Stomach (tissue), 9 donors: ENCODE measurements around the gene IDI1. TPM values are rescaled to one million over a fixed set of nuclear protein-coding genes. Genes with fewer than 3 reads are reported as not detected.
A peak's percentile ranks its signal among the peaks of the same experiment; 100 is the strongest.

ENCODE experiments used
- DNase-seq, 2 donors: peaks; one replicate each; pipeline versions ENCODE4 v3.0.0 to v3.0.0-alpha.2; 2013 to 2019
- H3K27ac ChIP-seq, 5 donors: fragments of 200-600 bp in 4 of 5; sonication (generic) in 4 of 5; one replicate each; pipeline ENCODE4 v1.5.1; 2013 to 2019; ENCODE audit warnings: mild to moderate bottlenecking in 1 of 5, moderate library complexity in 1 of 5
- H3K27me3 ChIP-seq, 3 donors: fragments of 200-600 bp; sonication (generic); one replicate each; pipeline ENCODE4 v1.5.1; 2017 to 2019; ENCODE audit warnings: mixed run types in 1 of 3
- H3K36me3 ChIP-seq, 4 donors: fragments of 200-600 bp; sonication (generic); 1 replicate in 3 of 4; 2 replicates in 1 of 4; pipeline ENCODE4 v1.5.1; 2016 to 2019
- H3K4me1 ChIP-seq, 4 donors: fragments of 200-600 bp; sonication (generic); one replicate each; pipeline ENCODE4 v1.5.1; 2016 to 2019
- H3K4me3 ChIP-seq, 4 donors: fragments of 200-600 bp; sonication (generic) in 3 of 4; one replicate each; pipeline ENCODE4 v1.5.1; 2016 to 2019; ENCODE audit warnings: mild to moderate bottlenecking in 1 of 4
- H3K9me3 ChIP-seq, 4 donors: fragments of 200-600 bp; sonication (generic); one replicate each; pipeline ENCODE4 v1.5.1; 2016 to 2019
- CTCF ChIP-seq, 7 experiments: fragments of 450-650 bp in 4 of 7; fragments of 200-600 bp in 3 of 7; sonication (generic) in 3 of 7; IDR thresholded peaks; one replicate each; pipeline ENCODE4 v1.5.1; 2016 to 2019; ENCODE audit warnings: antibody characterized with exemption in 7 of 7, control low read depth in 2 of 7, mild to moderate bottlenecking in 1 of 7
- EP300 ChIP-seq: sonication (generic); formaldehyde crosslinking; IDR thresholded peaks from one replicate; pipeline ENCODE4 v1.6.1; 2017; ENCODE audit warnings: antibody characterized with exemption
- POLR2A ChIP-seq, 4 donors: fragments of 450-650 bp; IDR thresholded peaks; one replicate each; pipeline ENCODE4 v1.6.1; 2016; ENCODE audit warnings: antibody characterized with exemption in 4 of 4, control low read depth in 2 of 4, mild to moderate bottlenecking in 1 of 4, moderate library complexity in 1 of 4
- POLR2AphosphoS5 ChIP-seq, 3 donors: sonication (generic); formaldehyde crosslinking; IDR thresholded peaks; one replicate each; pipeline ENCODE4 v1.6.1; 2016; ENCODE audit warnings: antibody characterized with exemption in 3 of 3
- WGBS, 5 donors: extraction: QIAGEN DNeasy Blood & Tissue Kit in 3 of 5; methylation state at CpG; one replicate each; pipeline versions ENCODE4 v1.1.5 to v1.1.7; 2013 to 2018; 5-methylcytosine and 5-hydroxymethylcytosine counted together
- intact Hi-C: fragments of 100-400 bp; cut with DNase I; formaldehyde crosslinking; loops from one replicate; pipeline ENCODE4 v1.15.1; 2023; ENCODE audit warnings: low total_unique reads
- polyA plus RNA-seq, 3 donors: library from polyadenylated mRNA; stranded (reverse); fragments of 200-250 nt; gene quantifications; one replicate each; pipeline ENCODE4 v1.2.3, GENCODE V29; 2013
- total RNA-seq, 5 donors: library from RNA; depleted of rRNA; stranded (reverse); fragments of >200 nt; gene quantifications; one replicate each; pipeline versions ENCODE4 v1.1.0 to v1.2.3, GENCODE V29; 2014 to 2016
- donor health status: healthy with polysubstance abuse.
- donor health status: Bipolar disorder and iron deficiency.
- donor health status: healthy.

Gene IDI1
- total and polyA plus RNA-seq, 8 donors, result 18.4 to 79.1 (median 43.2) TPM

- WGBS, 5 donors, result 45 to 70% (median 57%) methylated on average over 7 of the region's 7 CpGs
- no peak for DNase-seq
Observed at GRCh38 chr10:1061930-1062774, 13.2 kb upstream of the IDI1 start.

GRCh38 chr10:1059902-1060301 is 11.0 kb upstream of the IDI1 start:
- H3K27ac ChIP-seq, result no peak overlapping the region
- no peaks in the 10 kb centered on the region for H3K27me3 ChIP-seq
- intact Hi-C loops, result no loop called here
- TF ChIP-seq EP300, result no peak
- no peak for TF ChIP-seq POLR2A (IDR thresholded peaks at IDR 0.05)
- no peak overlapping the region for H3K4me3 ChIP-seq
- 89 to 97% (median 95%) methylated on average over 7 to 8 of the region's 8 CpGs for WGBS, 5 donors
- peaks cover 30 to 77% (median 36%) of the 10 kb centered on the region in 4 donors for H3K4me1 ChIP-seq
- H3K36me3 ChIP-seq, result peaks cover 6 to 14% (median 9%) of the 10 kb centered on the region in 4 donors
- DNase-seq, result no peak
- no peaks in the 10 kb centered on the region for H3K9me3 ChIP-seq

More at GRCh38 chr10:1061930-1062774, 13.2 kb upstream of the IDI1 start:
- Histone ChIP-seq H3K27me3 (no peaks in the 10 kb centered on the region), H3K9me3 (no peaks in the 10 kb centered on the region), H3K4me3 (no peak overlapping the region), H3K4me1 (peaks cover 23 to 68% (median 26%) of the 10 kb centered on the region in 4 donors), H3K36me3 (peaks cover 6 to 14% (median 9%) of the 10 kb centered on the region in 4 donors), H3K27ac (peak overlapping the region in 1 of 5 donors; percentile 1)
- TF ChIP-seq POLR2AphosphoS5 (IDR thresholded peaks at IDR 0.05) (no peak), POLR2A (IDR thresholded peaks at IDR 0.05) (no peak), CTCF (IDR thresholded peaks at IDR 0.05) (no peak), EP300 (no peak)
- intact Hi-C loops, result no loop called here

GRCh38 chr10:1058017-1058416 is 9.1 kb upstream of the IDI1 start:
- Histone ChIP-seq H3K9me3 (no peaks in the 10 kb centered on the region), H3K27ac (peak overlapping the region; percentile 42 to 99 (median 98)), H3K4me1 (peaks cover 41 to 86% (median 52%) of the 10 kb centered on the region in 4 donors), H3K4me3 (peak overlapping the region in 3 of 4 donors; percentile 77 to 99 (median 94)), H3K36me3 (peaks cover 0 to 17% (median 10%) of the 10 kb centered on the region in 4 donors), H3K27me3 (no peaks in the 10 kb centered on the region)
- TF ChIP-seq CTCF (IDR thresholded peaks at IDR 0.05) (no peak), POLR2AphosphoS5 (IDR thresholded peaks at IDR 0.05) (no peak), POLR2A (IDR thresholded peaks at IDR 0.05) (no peak), EP300 (no peak)
- WGBS, 5 donors, result 31 to 58% (median 35%) methylated on average over 7 of the region's 7 CpGs
- intact Hi-C loops, result no loop called here
- peak in 1 of 2 donors; percentile 52 for DNase-seq

- DNase-seq, result peak in 1 of 2 donors; percentile 48
- TF ChIP-seq POLR2A (IDR thresholded peaks at IDR 0.05) (no peak), POLR2AphosphoS5 (IDR thresholded peaks at IDR 0.05) (no peak), CTCF (IDR thresholded peaks at IDR 0.05) (no peak), EP300 (no peak)
- WGBS, 5 donors, result 1 to 2% (median 1%) methylated on average over 20 to 26 of the region's 26 CpGs
- no peaks in the 10 kb centered on the region for H3K27me3 ChIP-seq
- peaks cover 0 to 23% (median 18%) of the 10 kb centered on the region in 4 donors for H3K36me3 ChIP-seq
- H3K4me3 ChIP-seq, result peak overlapping the region; percentile 77 to 99 (median 94)
- no peaks in the 10 kb centered on the region for H3K9me3 ChIP-seq
- peak overlapping the region; percentile 98 to 99 (median 98) for H3K27ac ChIP-seq
- peaks cover 32 to 86% (median 52%) of the 10 kb centered on the region in 4 donors for H3K4me1 ChIP-seq
- intact Hi-C loops, result no loop called here
Observed at GRCh38 chr10:1057106-1057657, 8.3 kb upstream of the IDI1 start.
